Measurements from ENCODE around the gene SH3BGR. TPM values are rescaled to one million over a fixed set of nuclear protein-coding genes. Genes with fewer than 3 reads are reported as not detected.

The SH3BGR gene
- total RNA-seq, 1 donor from 2014 or later, result 0.33 TPM

GRCh38 chr21:39542736-39543135 is 91.0 kb downstream of the SH3BGR start:
- Mint-ChIP-seq H3K9me3 (no peaks in the 10 kb centered on the region), H3K4me3 (no peak overlapping the region), H3K27ac (no peak overlapping the region), H3K4me1 (no peaks in the 10 kb centered on the region), H3K27me3 (no peaks in the 10 kb centered on the region), H3K36me3 (ENCODE audit: low read depth) (no peaks in the 10 kb centered on the region)
- intact Hi-C loops (cut with micrococcal nuclease), result no loop called here
- no peak for DNase-seq
- ATAC-seq (ENCODE audit: low read depth), result no peak
- ChIA-PET POLR2A (no interaction called here), CTCF (no interaction called here)
- no peak for TF ChIP-seq CTCF (IDR thresholded peaks at IDR 0.05)

DNA sequence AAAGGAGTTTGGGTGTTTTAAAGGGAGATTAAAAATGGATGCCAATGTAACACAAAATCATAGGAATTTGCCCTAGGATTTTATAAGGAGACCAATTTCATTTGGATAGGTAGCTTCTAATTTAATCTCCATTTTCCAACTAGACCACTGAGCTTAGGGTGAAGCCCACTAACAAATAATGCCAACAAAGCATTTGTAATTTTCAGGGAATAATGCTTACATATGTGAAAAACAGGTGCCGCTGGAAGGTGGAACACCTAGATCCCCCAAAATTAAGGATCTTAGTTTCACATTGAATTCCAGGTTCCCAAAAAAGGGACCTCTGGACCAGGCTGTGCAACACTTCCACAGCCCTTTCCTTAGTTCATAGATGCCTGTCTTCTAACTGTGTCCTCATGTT is 94.8 kb downstream of the SH3BGR start:
- ChIA-PET POLR2A (no interaction called here), CTCF (no interaction called here)
- DNase-seq (no peak), ATAC-seq (ENCODE audit: low read depth) (no peak)
- no peaks in the 10 kb centered on the region for H3K4me1 Mint-ChIP-seq
- no peak overlapping the region for H3K27ac Mint-ChIP-seq
- no peaks in the 10 kb centered on the region for H3K27me3 Mint-ChIP-seq
- peaks cover 1% of the 10 kb centered on the region for H3K9me3 Mint-ChIP-seq
- no peak for TF ChIP-seq CTCF (IDR thresholded peaks at IDR 0.05)
- no peak overlapping the region for H3K4me3 Mint-ChIP-seq
- H3K36me3 Mint-ChIP-seq (ENCODE audit: low read depth), result no peaks in the 10 kb centered on the region
- intact Hi-C loops (cut with micrococcal nuclease), result no loop called here

DNA sequence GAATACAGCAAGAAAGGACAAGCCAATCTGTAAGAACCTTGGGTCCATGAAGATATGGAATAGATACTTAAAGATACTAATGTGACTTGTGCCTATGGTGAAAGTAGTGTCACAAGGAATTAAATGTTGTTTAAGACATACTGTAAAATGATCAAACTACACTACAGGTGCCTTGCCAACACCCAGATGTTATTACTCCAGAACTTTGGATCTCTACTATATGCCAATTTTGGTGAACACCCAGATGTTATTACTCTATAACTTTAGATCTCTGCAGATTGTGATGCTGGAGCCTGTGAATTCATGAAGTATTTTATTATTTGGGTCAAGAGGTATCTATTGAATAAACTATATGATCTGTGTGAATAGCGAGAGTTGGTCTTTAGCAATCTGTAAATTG is 101.1 kb downstream of the SH3BGR start:
- TF ChIP-seq CTCF (IDR thresholded peaks at IDR 0.05), result no peak
- ATAC-seq (ENCODE audit: low read depth), result no peak
- Mint-ChIP-seq H3K36me3 (ENCODE audit: low read depth) (no peaks in the 10 kb centered on the region), H3K9me3 (peaks cover 6% of the 10 kb centered on the region), H3K4me3 (no peak overlapping the region), H3K27ac (no peak overlapping the region), H3K27me3 (no peaks in the 10 kb centered on the region), H3K4me1 (no peaks in the 10 kb centered on the region)
- intact Hi-C loops (cut with micrococcal nuclease), result no loop called here
- ChIA-PET CTCF (no interaction called here), POLR2A (no interaction called here)
- no peak for DNase-seq

- CTCF ChIA-PET, result no interaction called here
- Mint-ChIP-seq H3K9me3 (peaks cover 6% of the 10 kb centered on the region), H3K27me3 (no peaks in the 10 kb centered on the region), H3K4me1 (no peaks in the 10 kb centered on the region), H3K27ac (no peak overlapping the region), H3K36me3 (ENCODE audit: low read depth) (no peaks in the 10 kb centered on the region), H3K4me3 (no peak overlapping the region)
- DNase-seq (no peak), ATAC-seq (ENCODE audit: low read depth) (no peak)
- no peak for TF ChIP-seq CTCF (IDR thresholded peaks at IDR 0.05)
- intact Hi-C loops (cut with micrococcal nuclease), result no loop called here
- POLR2A ChIA-PET, result no interaction called here
These were observed 101.6 kb downstream of the SH3BGR start for GRCh38 chr21:39553331-39553730.

- no peaks in the 10 kb centered on the region for H3K4me1 Mint-ChIP-seq
- ATAC-seq (ENCODE audit: low read depth), result no peak
- no peaks in the 10 kb centered on the region for H3K27me3 Mint-ChIP-seq
- H3K27ac Mint-ChIP-seq, result no peak overlapping the region
- TF ChIP-seq CTCF (IDR thresholded peaks at IDR 0.05), result no peak
- DNase-seq, result no peak
- CTCF ChIA-PET, result no interaction called here
- H3K9me3 Mint-ChIP-seq, result peaks cover 6% of the 10 kb centered on the region
- no peak overlapping the region for H3K4me3 Mint-ChIP-seq
- intact Hi-C loops (cut with micrococcal nuclease), result no loop called here
- POLR2A ChIA-PET, result no interaction called here
- H3K36me3 Mint-ChIP-seq (ENCODE audit: low read depth), result no peaks in the 10 kb centered on the region
These were observed 104.3 kb downstream of the SH3BGR start for GRCh38 chr21:39555911-39556590.
